H9 (cell line): Measurements from ENCODE around the gene FAM107A. TPM values are rescaled to one million over a fixed set of nuclear protein-coding genes. Genes with fewer than 3 reads are reported as not detected.

ENCODE experiments used
- DNase-seq: peaks from one replicate; pipeline ENCODE4 v3.0.0-alpha.2; 2017
- H2AFZ ChIP-seq: one replicate; pipeline ENCODE4 v1.6.1; 2013; ENCODE audit warnings: mild to moderate bottlenecking, low read length, control low read depth, moderate library complexity
- H2AK5ac ChIP-seq: 2 replicates; pipeline ENCODE4 v1.6.1; 2013; ENCODE audit warnings: low read length, control low read depth, mixed read lengths; ENCODE audit not compliant: insufficient read length
- H2BK120ac ChIP-seq: one replicate; pipeline ENCODE4 v1.6.1; 2013; ENCODE audit warnings: low read depth, mild to moderate bottlenecking, low read length, control low read depth, inconsistent platforms; ENCODE audit not compliant: poor library complexity, severe bottlenecking
- H2BK12ac ChIP-seq: 2 replicates; pipeline ENCODE4 v1.6.1; 2013; ENCODE audit warnings: low read length, control low read depth, mixed read lengths, low read depth; ENCODE audit not compliant: insufficient read length
- H2BK15ac ChIP-seq: 2 replicates; pipeline ENCODE4 v1.6.1; 2013; ENCODE audit warnings: low read depth, low read length, control low read depth
- H2BK20ac ChIP-seq: one replicate; pipeline ENCODE4 v1.6.1; 2013; ENCODE audit warnings: low read depth, mild to moderate bottlenecking, low read length, control low read depth, inconsistent platforms; ENCODE audit not compliant: poor library complexity, severe bottlenecking
- H2BK5ac ChIP-seq: 2 replicates; pipeline ENCODE4 v1.6.1; 2013; ENCODE audit warnings: low read length, control low read depth, mixed read lengths; ENCODE audit not compliant: insufficient read length
- H3K14ac ChIP-seq: 2 replicates; pipeline ENCODE4 v1.6.1; 2013; ENCODE audit warnings: low read length, control low read depth; ENCODE audit not compliant: insufficient read depth
- H3K18ac ChIP-seq: 2 replicates; pipeline ENCODE4 v1.6.1; 2013; ENCODE audit warnings: low read depth, mild to moderate bottlenecking, mixed read lengths, low read length, control low read depth; ENCODE audit not compliant: insufficient read length
- H3K23ac ChIP-seq: 2 replicates; pipeline ENCODE4 v1.6.1; 2013; ENCODE audit warnings: low read length, control low read depth, mixed read lengths, low read depth; ENCODE audit not compliant: insufficient read length
- H3K23me2 ChIP-seq: 2 replicates; pipeline ENCODE4 v1.6.1; 2013; ENCODE audit warnings: low read depth, mild to moderate bottlenecking, mixed read lengths, low read length, control low read depth; ENCODE audit not compliant: insufficient read length, poor library complexity, severe bottlenecking
- H3K27ac ChIP-seq: 2 replicates; pipeline ENCODE4 v1.5.1; 2013; ENCODE audit warnings: low read length, control low read depth, mixed read lengths, low read depth; ENCODE audit not compliant: insufficient read length
- H3K27me3 ChIP-seq: 2 replicates; pipeline ENCODE4 v1.6.1; 2013; ENCODE audit warnings: low read length, control low read depth, inconsistent platforms; ENCODE audit not compliant: insufficient read depth
- H3K4ac ChIP-seq: 2 replicates; pipeline ENCODE4 v1.6.1; 2013; ENCODE audit warnings: low read depth, mild to moderate bottlenecking, control low read depth, inconsistent platforms, low read length, moderate library complexity
- H3K4me1 ChIP-seq: 2 replicates; pipeline ENCODE4 v1.6.1; 2013; ENCODE audit warnings: low read length, control low read depth, inconsistent platforms; ENCODE audit not compliant: insufficient read depth
- H3K4me2 ChIP-seq: 2 replicates; pipeline ENCODE4 v1.6.1; 2013; ENCODE audit warnings: low read length, control low read depth, mixed read lengths; ENCODE audit not compliant: insufficient read length, insufficient read depth
- H3K56ac ChIP-seq: 2 replicates; pipeline ENCODE4 v1.6.1; 2013; ENCODE audit warnings: low read depth, mild to moderate bottlenecking, mixed read lengths, low read length, control low read depth; ENCODE audit not compliant: insufficient read length
- H3K79me1 ChIP-seq: 2 replicates; pipeline ENCODE4 v1.6.1; 2013; ENCODE audit warnings: low read depth, mild to moderate bottlenecking, moderate library complexity, low read length, control low read depth, inconsistent platforms; ENCODE audit not compliant: insufficient read depth, poor library complexity, severe bottlenecking
- H3K79me2 ChIP-seq: 2 replicates; pipeline ENCODE4 v1.6.1; 2013; ENCODE audit warnings: low read length, control low read depth, inconsistent platforms; ENCODE audit not compliant: insufficient read depth
- H3K9ac ChIP-seq: 2 replicates; pipeline ENCODE4 v1.6.1; 2013; ENCODE audit warnings: low read length, control low read depth, mixed read lengths; ENCODE audit not compliant: insufficient read length; ENCODE audit errors: extremely low read depth
- H3K9me3 ChIP-seq: one replicate; pipeline ENCODE4 v1.6.1; 2013; ENCODE audit warnings: low read depth, low read length, inconsistent platforms; ENCODE audit not compliant: control insufficient read depth
- H3T11ph ChIP-seq: one replicate; pipeline ENCODE4 v1.6.1; 2013; ENCODE audit warnings: mild to moderate bottlenecking, low read length, control low read depth, inconsistent platforms
- H4K20me1 ChIP-seq: one replicate; pipeline ENCODE4 v1.6.1; 2013; ENCODE audit not compliant: control insufficient read depth, insufficient read length, insufficient read depth
- H4K5ac ChIP-seq: 2 replicates; pipeline ENCODE4 v1.6.1; 2013; ENCODE audit warnings: low read depth, mild to moderate bottlenecking, mixed read lengths, low read length, control low read depth; ENCODE audit not compliant: insufficient read length
- H4K8ac ChIP-seq: replicated peaks from 2 replicates; pipeline ENCODE4 v1.6.1; 2013; ENCODE audit warnings: low read length, control low read depth, mixed read lengths, low read depth; ENCODE audit not compliant: insufficient read length
- H4K91ac ChIP-seq: 2 replicates; pipeline ENCODE4 v1.6.1; 2013; ENCODE audit warnings: low read depth, mild to moderate bottlenecking, moderate library complexity, mixed read lengths, low read length, control low read depth; ENCODE audit not compliant: insufficient read length
- H3K27ac Mint-ChIP-seq, 3 experiments: 2 replicates in 2 of 3; 3 replicates in 1 of 3; pipeline ENCODE4 v1.8.0; 2020 to 2021; ENCODE audit warnings: mixed read lengths in 3 of 3, mild to moderate bottlenecking in 1 of 3, moderate library complexity in 1 of 3
- H3K27me3 Mint-ChIP-seq: 2 replicates; pipeline ENCODE4 v1.8.0; 2021; ENCODE audit warnings: low read depth, mild to moderate bottlenecking, moderate library complexity, mixed read lengths
- H3K36me3 Mint-ChIP-seq, 3 experiments: 2 replicates in 2 of 3; 3 replicates in 1 of 3; pipeline ENCODE4 v1.8.0; 2020 to 2021; ENCODE audit warnings: low read depth in 3 of 3, mixed read lengths in 3 of 3; ENCODE audit not compliant: insufficient read depth in 1 of 3
- H3K4me1 Mint-ChIP-seq, 2 experiments: 2 replicates each; pipeline ENCODE4 v1.8.0; 2020; ENCODE audit warnings: mixed read lengths in 2 of 2
- H3K4me3 Mint-ChIP-seq, 2 experiments: 2 replicates in 1 of 2; 3 replicates in 1 of 2; pipeline ENCODE4 v1.8.0; 2020 to 2021; ENCODE audit warnings: mild to moderate bottlenecking in 2 of 2, mixed read lengths in 2 of 2, moderate library complexity in 1 of 2
- H3K9me3 Mint-ChIP-seq, 2 experiments: 2 replicates in 1 of 2; 3 replicates in 1 of 2; pipeline ENCODE4 v1.8.0; 2020; ENCODE audit warnings: mild to moderate bottlenecking in 2 of 2, mixed read lengths in 2 of 2, moderate library complexity in 1 of 2
- CTCF ChIP-seq: fragments of 200-600 bp; sonication (generic); conservative IDR thresholded peaks from 3 replicates; pipeline ENCODE4 v1.8.0; 2021; ENCODE audit warnings: antibody characterized with exemption, mild to moderate bottlenecking
- WGBS: extraction: QIAGEN DNeasy Blood & Tissue Kit; methylation state at CpG from one replicate; pipeline ENCODE4 v1.1.7; 2013; ENCODE audit warnings: missing lambda C conversion rate, low lambda C conversion rate, mixed read lengths; ENCODE audit not compliant: insufficient read length; ENCODE audit errors: extremely low coverage; 5-methylcytosine and 5-hydroxymethylcytosine counted together
- total RNA-seq: library from RNA; stranded (reverse); gene quantifications from 2 replicates; pipeline ENCODE4 v1.2.1, GENCODE V29; 2021

Gene FAM107A
- total RNA-seq, 1 experiment from 2014 or later: 0.11 TPM

- no peaks in the 10 kb centered on the region for H3K4me1 ChIP-seq
- H3K36me3 Mint-ChIP-seq: no peaks in the 10 kb centered on the region
- no peaks in the 10 kb centered on the region for H3K9me3 ChIP-seq
- no peak for TF ChIP-seq CTCF
- H3K4me3 Mint-ChIP-seq: no peak overlapping the region
- no peak for DNase-seq
- no peak overlapping the region for H3K14ac ChIP-seq
- H2BK120ac ChIP-seq: no peak overlapping the region
- no peaks in the 10 kb centered on the region for H3K23me2 ChIP-seq
- no peak overlapping the region for H4K8ac ChIP-seq
- peaks cover 9% of the 10 kb centered on the region for H3K27me3 Mint-ChIP-seq
- no peak overlapping the region for H3K4me2 ChIP-seq
- no peak overlapping the region for H3K18ac ChIP-seq
- H3K9ac ChIP-seq: no peak overlapping the region
- H3K23ac ChIP-seq: no peak overlapping the region
- H4K91ac ChIP-seq: no peak overlapping the region
- H2AFZ ChIP-seq: no peak overlapping the region
- H2BK15ac ChIP-seq: no peak overlapping the region
- peaks cover 0 to 9% of the 10 kb centered on the region in 2 experiments; a peak in 2 of 4 replicates for H3K4me1 Mint-ChIP-seq
- H3K9me3 Mint-ChIP-seq: no peaks in the 10 kb centered on the region
- no peaks in the 10 kb centered on the region for H3K79me2 ChIP-seq
- H3K56ac ChIP-seq: no peak overlapping the region
- no peak overlapping the region; a peak in 1 of 7 replicates for H3K27ac Mint-ChIP-seq
- no peak overlapping the region for H4K5ac ChIP-seq
- H3T11ph ChIP-seq: no peak overlapping the region
- H3K27ac ChIP-seq: no peak overlapping the region
- no peak overlapping the region for H2BK12ac ChIP-seq
- no peaks in the 10 kb centered on the region for H4K20me1 ChIP-seq
- H3K27me3 ChIP-seq: no peaks in the 10 kb centered on the region
- H2AK5ac ChIP-seq: no peak overlapping the region
- no peaks in the 10 kb centered on the region for H3K79me1 ChIP-seq
- H2BK20ac ChIP-seq: no peak overlapping the region
- whole genome bisulfite sequencing: no CpG with 5 or more reads among the region's 5 CpGs
- no peak overlapping the region for H2BK5ac ChIP-seq
- H3K4ac ChIP-seq: no peak overlapping the region
Measured at GRCh38 chr3:58623961-58624360, 46.8 kb upstream of the FAM107A start.
